Kasumi-1 (cell line): ENCODE results near the gene MLYCD.
A peak's percentile ranks its signal among the peaks of the same experiment; 100 is the strongest.

Source experiments
- DNase-seq, 2 experiments: peaks; one replicate each; lab custom pipeline; 2025; lab: John Stamatoyannopoulos, UW

Gene MLYCD

DNA sequence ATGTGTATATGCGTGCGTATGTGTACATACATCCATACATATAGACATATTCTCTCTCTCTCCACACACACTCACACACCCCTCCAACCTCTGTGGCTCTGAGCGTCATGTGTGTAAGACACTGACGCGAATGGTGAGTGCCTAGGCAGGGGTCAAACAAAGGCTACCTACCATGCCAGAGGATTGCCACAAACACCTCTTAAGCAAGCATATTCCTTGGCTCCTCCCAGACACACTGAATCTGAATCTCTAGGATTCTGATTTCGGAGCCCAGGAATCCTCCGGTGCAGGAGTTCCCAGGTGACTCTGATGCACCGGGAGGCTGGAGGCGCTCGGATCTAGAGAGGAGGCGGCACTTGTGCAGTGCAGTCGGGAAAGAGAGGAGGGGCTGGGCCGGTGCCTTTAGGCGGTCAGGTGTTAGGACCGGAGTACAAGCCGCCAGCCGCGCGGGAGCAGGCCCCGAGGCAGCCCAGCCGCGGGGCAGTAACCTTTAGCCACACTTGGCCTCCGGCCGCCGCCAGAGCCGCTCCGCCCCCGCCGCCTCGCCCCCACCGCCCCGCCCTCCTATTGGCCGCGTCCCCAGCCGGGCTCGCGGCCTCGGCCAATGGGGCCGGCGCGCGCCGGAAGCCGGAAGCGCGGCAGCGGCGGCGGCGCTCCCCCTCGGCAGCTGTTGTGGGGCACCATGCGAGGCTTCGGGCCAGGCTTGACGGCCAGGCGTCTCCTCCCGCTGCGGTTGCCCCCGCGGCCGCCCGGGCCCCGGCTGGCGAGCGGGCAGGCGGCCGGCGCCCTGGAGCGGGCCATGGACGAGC, at the start of gene MLYCD:
Gene MLYCD, plus strand, starts transcription at position 653 of the 809 bp plus-strand sequence. Its CDS starts 30 bp downstream, at position 683.
- DNase-seq: peak; percentile 60 to 65

DNA sequence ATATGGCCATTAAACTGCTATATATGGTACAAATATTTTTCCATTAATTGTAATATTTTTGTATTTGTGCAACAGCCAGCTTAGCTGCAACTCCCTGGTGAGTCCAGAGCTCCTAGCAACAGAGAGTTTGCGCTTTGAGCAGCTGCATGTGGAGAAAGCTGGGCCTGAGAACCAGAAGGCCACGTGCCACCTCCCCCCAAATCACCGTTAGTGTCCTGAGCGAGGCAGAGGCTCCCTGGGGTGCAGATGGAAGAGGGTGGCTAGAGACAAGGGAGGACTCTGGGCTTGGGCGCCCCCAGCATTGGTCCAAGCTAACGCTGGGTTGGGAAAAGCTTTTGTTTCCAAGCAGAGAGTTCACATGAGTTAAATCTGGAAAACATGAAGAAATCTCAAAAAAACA, 49.5 kb upstream of the MLYCD start:
- DNase-seq: no peak

DNA sequence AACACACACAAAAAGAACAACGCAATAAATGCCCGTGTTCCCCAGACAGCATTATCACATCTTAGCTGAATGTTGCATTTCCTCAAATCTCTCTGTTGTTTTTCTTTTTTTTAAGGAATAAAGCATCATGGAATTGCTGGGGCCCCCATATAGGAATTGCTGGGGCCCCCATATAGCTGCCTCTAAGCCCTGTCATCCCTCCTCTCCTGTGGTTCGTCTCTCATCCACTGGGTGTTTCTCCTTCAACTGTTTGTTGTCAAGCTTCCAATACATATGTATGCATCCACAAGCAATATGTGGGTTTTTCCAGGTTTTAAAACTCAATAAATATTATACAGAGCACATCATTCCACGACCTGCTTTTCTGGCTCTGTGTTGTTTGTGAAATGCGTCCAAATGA, 48.0 kb upstream of the MLYCD start:
- no peak for DNase-seq

DNA sequence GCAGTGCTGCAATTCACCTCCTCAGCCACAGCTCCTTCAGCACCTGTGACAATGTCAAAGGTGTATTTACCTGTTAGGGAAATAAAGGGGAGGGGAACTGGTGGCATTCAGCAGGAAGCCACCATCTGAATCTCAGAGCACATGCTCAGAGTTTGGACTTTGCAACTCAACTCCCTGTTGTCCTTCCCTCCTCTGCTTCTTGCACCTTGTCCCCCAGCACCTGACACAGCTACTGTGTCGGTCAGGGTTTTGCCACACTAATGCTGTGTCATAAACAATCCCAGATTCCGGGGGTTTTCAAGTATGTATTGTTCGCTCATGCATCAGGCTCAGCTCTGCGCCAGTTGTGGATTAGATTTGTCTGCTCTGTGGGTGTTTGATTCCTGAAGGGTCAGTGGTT, 47.4 kb upstream of the MLYCD start:
- DNase-seq: no peak

DNA sequence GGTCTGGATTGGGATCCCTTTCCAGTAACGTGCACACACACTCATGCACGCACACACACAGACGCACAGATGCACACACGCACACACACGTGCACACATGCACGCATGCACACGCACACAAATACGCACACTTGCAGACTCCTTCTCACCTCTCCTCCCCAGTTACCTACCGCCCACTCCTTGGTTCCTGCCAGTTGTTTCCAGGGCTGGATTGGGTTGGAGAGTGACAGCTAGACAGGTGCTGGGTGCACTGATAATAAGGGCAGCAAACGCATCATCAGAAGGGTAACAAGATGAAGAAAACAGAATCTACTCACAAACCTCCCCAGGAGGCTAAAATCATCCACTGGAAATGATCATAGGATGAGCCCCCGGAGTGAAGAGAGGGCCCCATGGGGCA, 46.1 kb upstream of the MLYCD start:
- DNase-seq: no peak

DNA sequence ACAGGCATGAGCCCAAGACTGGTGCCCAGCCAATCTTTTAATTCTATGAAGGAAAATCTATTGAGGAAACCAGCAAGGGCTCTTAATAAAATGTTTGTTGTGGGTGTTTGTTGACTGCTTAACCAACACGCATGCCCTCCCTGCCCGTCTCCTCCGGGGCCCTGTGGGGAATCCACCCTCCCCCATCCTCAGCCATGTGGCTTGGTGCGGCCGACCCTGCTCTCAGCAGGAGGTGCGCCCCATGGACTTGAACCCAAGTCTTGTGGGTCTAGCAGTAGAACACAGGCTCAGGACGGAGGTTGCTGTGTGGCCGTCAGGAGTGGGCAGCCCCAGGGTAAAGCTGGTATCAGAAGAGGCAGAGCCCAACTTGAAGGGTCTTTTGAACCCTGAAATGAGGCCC, 45.1 kb upstream of the MLYCD start:
- DNase-seq: no peak

DNA sequence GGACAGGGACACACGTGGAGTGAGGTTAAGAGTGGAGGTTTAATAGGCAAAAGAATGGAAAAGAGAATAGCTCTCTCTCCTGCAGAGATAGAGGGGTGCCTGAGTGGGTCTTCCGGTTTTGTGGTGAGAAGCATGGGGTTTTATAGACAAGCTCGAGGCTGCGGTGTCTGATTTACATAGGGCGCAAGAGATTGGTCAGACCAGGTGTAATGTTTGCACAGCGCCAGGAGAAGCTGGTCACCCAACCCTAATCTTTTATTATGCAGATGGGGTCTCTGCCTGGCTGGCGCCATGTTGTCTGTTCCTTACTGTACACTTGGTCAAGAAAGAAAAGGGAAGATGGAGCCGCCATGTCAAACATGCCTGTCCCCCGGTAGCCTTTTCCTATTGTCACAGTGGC, 44.5 kb upstream of the MLYCD start:
- DNase-seq: no peak

DNA sequence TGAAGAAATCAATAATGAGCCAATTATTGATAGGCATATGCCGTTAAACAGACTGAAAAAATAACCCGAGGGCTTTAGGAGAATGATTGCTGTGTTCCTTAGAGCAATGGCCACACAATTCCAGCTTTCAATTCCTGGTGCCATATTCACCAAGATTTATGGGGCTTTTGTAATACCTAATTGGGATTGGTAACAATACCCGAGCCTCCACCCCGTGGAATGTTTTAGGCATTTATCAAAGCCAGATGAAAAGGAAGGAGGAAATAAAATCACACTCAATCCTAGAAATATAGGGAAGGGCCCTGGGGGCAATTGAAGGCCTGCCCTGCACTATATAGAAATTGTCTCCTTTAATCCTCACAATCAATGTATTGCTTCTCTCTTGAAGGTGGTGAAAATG, 42.1 kb upstream of the MLYCD start:
- DNase-seq: no peak

DNA sequence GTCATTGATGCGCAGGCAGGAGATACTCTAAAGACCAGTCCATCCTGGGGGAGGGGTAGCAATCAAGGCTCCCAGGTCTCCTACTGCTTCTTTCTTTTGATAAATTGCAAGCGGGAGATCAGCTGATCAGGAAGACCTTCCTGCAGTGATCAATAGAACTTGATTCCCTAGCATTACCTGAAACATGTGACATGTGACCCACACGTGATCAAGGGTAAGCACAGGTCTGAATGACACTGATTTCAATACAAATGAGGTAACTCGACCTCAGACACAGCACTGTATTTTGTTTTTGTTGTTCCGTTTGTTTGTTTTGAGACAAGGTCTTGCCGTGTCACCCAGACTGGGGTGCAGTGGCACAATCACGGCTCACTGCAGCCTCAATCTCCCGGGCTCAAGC, 39.6 kb upstream of the MLYCD start:
- DNase-seq: no peak

DNA sequence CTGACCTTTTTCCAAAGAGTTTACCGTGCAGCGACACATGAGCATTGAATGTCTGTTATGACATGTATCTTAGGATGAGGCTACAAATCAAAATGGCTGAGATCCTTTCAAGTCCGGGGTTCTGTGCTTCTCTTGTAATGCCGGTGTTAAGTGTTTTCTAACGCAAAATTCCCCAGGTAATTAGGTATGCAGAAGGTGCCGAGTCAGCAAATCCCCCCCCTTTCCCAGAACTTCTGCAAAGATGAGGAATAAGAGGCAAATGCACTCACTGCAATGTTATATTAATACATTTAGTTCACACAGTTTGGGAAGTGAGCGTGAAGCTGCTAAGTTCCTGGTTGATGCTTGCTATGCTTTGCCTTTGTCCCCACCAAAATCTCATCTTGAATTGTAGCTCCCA, 36.3 kb upstream of the MLYCD start:
- DNase-seq: no peak

DNA sequence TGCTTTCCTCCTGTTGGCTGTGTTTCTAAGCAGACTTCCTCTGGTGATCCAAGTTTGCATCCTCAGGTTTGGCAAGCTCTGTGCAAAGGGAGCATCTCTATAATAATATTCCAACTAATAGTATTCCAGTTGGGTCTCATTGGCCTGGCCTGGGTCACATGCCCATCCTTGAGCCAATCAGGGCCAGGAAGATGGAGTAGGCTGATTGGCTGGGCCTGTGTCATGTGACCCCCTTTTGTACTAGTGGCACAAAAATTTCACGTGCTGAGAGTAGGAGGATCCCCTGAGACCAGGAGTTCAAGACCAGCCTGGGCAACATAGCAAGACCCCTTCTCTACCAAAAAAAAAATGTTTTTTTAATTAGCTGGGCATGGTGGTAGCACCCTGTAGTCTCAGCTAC, 35.2 kb upstream of the MLYCD start:
- no peak for DNase-seq

DNA sequence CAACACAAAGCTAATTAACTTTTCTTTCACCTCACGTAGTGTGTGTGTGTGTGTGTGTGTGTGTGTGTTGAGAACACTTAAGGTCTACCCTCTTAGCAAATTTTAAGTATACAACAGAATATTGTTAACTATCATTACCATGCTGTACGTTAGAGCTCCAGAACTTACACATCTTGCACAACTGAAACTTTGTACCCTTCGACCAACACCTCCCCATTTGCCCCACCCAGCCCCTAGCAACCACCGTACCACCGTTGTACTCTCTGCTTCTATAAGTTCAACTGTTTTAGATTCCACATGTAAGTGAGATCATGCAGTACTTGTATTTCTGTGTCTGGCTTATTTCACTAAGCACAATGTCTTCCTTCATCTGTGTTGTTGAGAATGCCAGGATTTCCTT, 28.1 kb upstream of the MLYCD start:
- no peak for DNase-seq

DNA sequence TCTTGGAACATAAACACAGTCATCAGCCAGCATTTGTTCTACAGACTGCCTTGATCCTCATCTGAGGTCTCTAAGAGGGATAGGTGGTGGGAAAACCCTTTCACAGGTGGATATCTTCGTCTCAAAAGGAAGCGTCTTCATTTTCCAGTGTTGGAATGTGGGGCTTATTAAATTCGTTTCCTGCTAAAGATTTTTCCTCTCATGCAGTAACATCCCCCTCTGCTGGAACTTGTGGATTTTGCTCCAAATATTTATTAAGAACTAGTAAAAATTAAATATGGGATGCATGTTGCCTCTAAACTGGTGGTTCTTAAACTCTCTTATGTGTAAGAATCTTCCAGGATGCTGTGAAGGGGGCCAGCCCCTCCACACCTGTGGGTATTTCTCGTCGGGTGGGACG, 20.1 kb upstream of the MLYCD start:
- DNase-seq: peak; percentile 36 to 56

DNA sequence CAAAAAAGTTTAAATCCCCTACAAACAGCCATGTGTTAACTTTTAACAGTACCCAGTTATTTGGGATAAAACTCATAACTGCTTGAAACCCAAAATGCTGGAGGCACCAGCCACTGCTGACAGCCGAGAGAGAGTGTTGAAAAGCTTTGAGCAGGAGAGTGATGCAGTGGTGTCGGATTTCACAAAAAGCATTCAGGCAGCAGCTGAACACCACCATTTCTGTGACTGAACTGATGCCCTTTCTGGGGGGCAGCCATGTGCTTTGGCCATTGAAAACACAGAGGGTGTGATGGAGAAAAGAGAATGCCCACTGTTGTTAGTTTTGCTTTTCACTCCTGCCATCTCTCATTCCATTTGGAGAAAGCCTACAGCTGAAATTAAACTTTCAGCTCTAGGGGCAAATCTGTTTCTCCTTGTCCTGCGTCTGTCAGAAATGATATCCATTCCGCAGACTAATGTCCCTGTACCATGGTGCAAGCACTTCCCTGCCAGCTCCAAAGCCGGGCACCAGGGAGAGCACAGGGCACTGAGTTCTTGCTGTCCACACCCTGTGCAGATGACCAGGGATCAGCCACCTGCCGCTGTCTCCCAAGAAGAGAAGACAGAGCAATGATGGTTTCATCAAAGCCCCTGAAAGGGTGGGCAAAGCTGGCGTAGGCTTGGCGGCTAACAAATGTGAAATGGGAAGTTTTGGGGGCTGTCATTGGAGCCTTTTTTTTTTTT, 16.6 kb upstream of the MLYCD start:
- DNase-seq: no peak

DNA sequence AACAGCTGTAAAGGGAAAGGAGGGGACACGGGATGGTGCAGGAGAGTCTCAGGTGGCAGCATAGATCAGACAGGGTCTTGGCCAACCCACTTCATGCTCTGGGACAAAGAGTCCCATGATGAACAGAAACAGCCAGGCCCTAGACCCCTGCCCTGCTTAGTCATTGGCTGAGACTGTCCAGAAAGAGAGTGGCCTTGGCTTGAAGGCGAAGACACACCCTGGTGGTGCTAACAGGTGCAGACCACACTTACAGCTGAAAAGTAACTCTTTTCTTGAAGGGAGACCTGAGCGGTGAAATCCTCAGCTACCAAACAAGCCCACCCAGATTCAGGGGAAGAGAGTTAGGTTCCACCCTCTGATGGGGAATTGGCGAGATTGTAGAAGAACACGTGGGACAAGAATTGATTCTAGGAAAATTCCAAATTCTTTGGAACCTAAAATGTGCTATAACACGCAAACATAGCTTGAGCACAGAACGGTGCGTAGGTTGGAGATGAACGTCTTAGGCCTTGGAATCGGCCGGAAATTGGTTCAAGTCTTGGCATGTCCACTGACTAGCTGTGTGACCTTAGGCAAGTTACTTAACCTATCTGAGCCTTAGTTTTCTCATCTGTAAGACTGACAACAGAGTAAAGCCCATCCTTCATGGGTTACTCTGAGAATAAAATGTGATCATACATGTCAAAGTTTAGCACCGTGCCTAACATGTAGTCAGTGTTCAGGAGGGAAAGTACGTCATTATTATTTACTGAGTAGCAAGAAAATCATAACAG, 12.5 kb upstream of the MLYCD start:
- DNase-seq: no peak

DNA sequence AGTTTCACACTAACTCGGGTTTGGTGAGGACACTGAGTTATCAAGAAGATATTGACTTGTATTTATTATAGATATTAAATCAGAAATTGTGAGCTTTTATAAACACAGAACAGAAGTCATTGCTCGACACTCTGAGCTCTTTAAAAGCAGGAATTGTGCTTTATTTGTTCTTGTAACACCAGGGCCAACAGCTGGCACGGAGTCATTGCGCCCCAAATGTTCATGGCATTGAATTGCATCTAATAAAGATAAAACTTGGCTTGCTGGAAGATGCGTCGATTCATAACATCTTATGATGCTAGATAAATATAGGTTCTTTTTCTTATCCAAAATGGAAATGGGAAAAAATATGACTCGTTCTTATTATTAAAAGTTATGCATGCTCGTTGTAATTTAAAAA, 11.8 kb upstream of the MLYCD start:
- peak in 1 of 2 experiments; percentile 23 for DNase-seq

DNA sequence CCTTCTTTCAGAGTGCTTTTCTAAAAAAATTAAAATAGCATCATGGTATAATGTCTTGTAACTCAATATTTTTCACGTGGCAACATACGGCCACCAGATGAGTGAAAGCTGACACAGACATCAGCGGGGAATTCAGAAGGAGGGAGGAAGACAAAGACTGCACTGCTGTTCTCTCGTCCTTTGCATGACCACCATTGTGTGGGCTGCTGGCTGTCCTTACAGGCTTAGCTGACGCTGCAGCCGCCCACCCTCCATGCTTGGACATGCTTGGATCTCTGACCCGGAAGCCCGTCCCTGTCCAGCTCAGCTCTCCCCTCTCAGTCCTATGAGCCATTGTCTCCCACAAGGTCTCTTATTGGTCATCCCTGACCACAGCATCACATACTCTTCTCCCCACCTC, 11.4 kb upstream of the MLYCD start:
- DNase-seq: no peak

DNA sequence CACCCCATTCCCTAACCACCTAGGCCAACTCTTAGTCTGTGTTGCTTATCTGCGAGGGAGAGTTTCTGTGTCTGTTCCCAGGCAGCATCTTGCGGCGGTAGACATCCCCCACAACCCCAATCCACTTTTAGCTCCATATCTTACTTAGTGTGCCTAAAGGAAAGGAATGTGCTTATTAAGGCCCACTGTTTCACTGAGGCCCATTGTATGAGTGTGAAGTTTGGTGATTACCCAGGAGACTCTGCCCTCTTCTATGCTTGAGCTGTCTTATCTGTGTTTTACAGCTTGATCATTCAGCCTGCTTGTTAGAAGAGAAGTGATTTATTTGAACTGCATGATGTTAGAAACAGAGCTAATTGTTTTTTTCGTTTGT, 10.3 kb upstream of the MLYCD start:
- DNase-seq: no peak

DNA sequence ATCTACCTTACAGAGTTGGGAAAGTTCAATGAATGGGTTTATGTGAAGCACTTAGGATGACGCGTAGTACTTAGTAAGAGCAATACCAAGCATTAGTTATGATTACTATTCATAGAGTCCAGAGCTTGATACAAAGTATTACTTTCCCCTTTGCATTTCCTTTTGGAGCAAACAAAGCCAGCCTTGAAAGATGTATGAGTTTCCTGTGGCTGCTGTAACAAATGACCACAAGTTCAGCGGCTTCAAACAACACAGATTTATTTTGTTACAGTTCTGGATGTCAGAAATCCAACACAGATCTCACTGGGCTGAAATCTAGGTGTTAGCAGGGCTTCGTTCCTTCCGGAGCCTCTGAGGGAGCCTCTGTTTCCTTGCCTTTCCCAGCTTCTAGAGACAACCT, 8.6 kb upstream of the MLYCD start:
- DNase-seq: no peak

DNA sequence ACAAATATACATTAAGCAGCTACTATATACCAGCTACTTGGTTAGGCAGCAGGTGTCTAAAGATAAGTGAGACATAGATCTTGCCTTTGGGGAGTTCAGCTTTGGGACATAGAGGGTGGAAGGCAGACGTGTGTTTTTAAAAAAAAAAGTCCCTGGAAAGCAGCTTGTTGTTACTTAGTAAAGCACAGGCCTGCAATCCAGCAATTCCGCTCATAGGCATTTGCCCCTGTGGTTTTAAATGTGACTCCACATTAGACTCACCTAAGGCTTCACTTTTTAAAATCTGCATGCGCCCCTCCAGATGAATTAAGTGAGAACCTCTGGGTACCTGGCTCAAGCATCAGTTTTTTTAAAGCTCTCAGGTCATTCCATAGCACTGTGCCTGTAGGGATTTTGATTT, 7.2 kb upstream of the MLYCD start:
- DNase-seq: no peak

DNA sequence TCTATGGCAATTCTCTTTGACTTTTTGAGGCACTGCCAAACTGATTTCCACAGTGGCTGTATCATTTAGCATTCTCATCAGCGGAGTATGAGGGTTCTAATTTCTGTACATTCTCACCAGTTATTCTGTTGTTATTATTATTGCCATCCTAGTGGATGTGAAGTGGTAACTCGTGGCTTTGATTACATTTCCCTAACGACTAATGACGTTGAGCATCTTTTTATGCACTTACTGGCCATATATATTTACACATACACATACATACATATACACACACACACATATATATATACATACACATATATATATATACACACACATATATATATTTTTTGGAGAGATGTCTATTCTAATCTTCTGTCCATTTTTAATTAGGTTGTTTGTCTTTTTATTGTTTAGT, 3.7 kb upstream of the MLYCD start:
- no peak for DNase-seq

DNA sequence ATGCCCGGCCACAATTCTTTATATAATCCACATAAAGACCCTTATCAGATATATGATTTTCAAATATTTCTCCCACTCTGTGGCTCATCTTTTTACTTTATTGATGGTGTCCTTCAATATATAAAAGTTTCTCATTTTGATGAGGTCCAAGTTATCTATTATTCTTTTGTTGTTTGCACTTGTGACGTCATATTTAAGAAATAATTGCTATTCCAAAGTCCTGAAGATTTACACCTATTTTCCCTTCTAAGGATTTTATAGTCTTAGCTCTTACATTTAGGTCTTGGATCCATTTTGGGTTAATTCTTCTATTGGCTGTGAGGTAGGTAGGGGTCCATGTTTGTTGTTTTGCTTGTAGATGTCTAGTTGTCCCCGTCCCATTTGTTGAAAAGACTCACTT, 3.0 kb upstream of the MLYCD start:
- DNase-seq: no peak
